Endothelial cell of umbilical vein (primary cell): ENCODE results near the gene KLHL21. TPM values are rescaled to one million over a fixed set of nuclear protein-coding genes. Genes with fewer than 3 reads are reported as not detected.

Experiments
- BruUV-seq: library from RNA; stranded (reverse); fragments of 400-500 nt; replicated peaks from 2 replicates; lab custom pipeline; 2021; lab: Mats Ljungman, UMichigan
- CTCF ChIA-PET: fragments of 300-600, 350-600 bp; sonication (Branson Sonifier 250); formaldehyde crosslinking; loops from one replicate; lab custom pipeline; 2021; ENCODE audit warnings: antibody characterized with exemption, inconsistent platforms; lab: Charles Lee
- POLR2A ChIA-PET: fragments of 300-600, 350-600 bp; sonication (Branson Sonifier 250); formaldehyde crosslinking; loops from one replicate; lab custom pipeline; 2021; ENCODE audit warnings: antibody characterized with exemption, inconsistent platforms; lab: Charles Lee
- DNase-seq: peaks from one replicate; pipeline ENCODE4 v3.0.0-alpha.2; 2011; ENCODE audit warnings: low read depth, low spot score
- FAIRE-seq: peaks from 2 replicates; lab custom pipeline; 2011; peaks lifted over from hg19 to GRCh38; lab: Jason Lieb, UNC
- H2AFZ ChIP-seq: 2 replicates; pipeline ENCODE4 v1.6.0; 2012; ENCODE audit warnings: low read depth, low read length, control low read depth, inconsistent platforms
- H3K27ac ChIP-seq: 2 replicates; pipeline ENCODE4 v1.5.1; 2011; ENCODE audit warnings: low read depth, mild to moderate bottlenecking, control low read depth, low read length, moderate library complexity; ENCODE audit not compliant: insufficient read depth
- H3K27me3 ChIP-seq, 2 experiments: 2 replicates each; pipeline versions ENCODE4 v1.6.0 to v1.6.1; 2011; ENCODE audit warnings: low read length in 2 of 2, mixed read lengths in 1 of 2; ENCODE audit not compliant: control insufficient read depth in 2 of 2, insufficient read depth in 2 of 2
- H3K36me3 ChIP-seq, 2 experiments: 2 replicates in 1 of 2; 3 replicates in 1 of 2; pipeline ENCODE4 v1.5.1; 2011; ENCODE audit warnings: low read length in 2 of 2, mild to moderate bottlenecking in 1 of 2, moderate library complexity in 1 of 2; ENCODE audit not compliant: control insufficient read depth in 2 of 2, insufficient read depth in 2 of 2; ENCODE audit errors: extremely low read depth in 1 of 2
- H3K4me1 ChIP-seq: 3 replicates; pipeline ENCODE4 v1.5.1; 2011; ENCODE audit warnings: mild to moderate bottlenecking, low read length; ENCODE audit not compliant: control insufficient read depth, insufficient read depth; ENCODE audit errors: extremely low read depth
- H3K4me2 ChIP-seq: 2 replicates; pipeline ENCODE4 v1.6.1; 2011; ENCODE audit warnings: low read length, control low read depth, mixed read lengths; ENCODE audit not compliant: insufficient read depth
- H3K4me3 ChIP-seq, 3 experiments: fragments of 200-600 bp in 1 of 3; sonication (generic), shearing (Covaris generic) in 1 of 3; replicated peaks in 1 of 3; 2 replicates each; pipeline ENCODE4 v1.5.1; 2011 to 2016; ENCODE audit warnings: control low read depth in 3 of 3, low read length in 3 of 3, mild to moderate bottlenecking in 2 of 3, inconsistent platforms in 1 of 3, low read depth in 1 of 3, moderate library complexity in 1 of 3; ENCODE audit not compliant: insufficient read depth in 1 of 3
- H3K79me2 ChIP-seq: 2 replicates; pipeline ENCODE4 v1.6.0; 2012; ENCODE audit warnings: low read length, inconsistent platforms; ENCODE audit not compliant: control insufficient read depth, insufficient read depth
- H3K9ac ChIP-seq: replicated peaks from 2 replicates; pipeline ENCODE3; 2011; ENCODE audit warnings: low read length, control low read depth; ENCODE audit not compliant: insufficient read depth; ENCODE audit errors: extremely low read depth
- H3K9me1 ChIP-seq: replicated peaks from 3 replicates; pipeline ENCODE4 v1.6.0; 2011; ENCODE audit warnings: mild to moderate bottlenecking, low read length; ENCODE audit not compliant: control insufficient read depth, insufficient read depth; ENCODE audit errors: extremely low read depth
- H3K9me3 ChIP-seq: replicated peaks from 2 replicates; pipeline ENCODE4 v1.5.1; 2012; ENCODE audit warnings: low read length, inconsistent platforms; ENCODE audit not compliant: control insufficient read depth, insufficient read depth
- H4K20me1 ChIP-seq: replicated peaks from 2 replicates; pipeline ENCODE3; 2011; ENCODE audit warnings: mild to moderate bottlenecking, low read length; ENCODE audit not compliant: control insufficient read depth, insufficient read depth; ENCODE audit errors: extremely low read depth
- CTCF ChIP-seq, 2 donors: IDR thresholded peaks; 1 replicate in 1 of 2; 2 replicates in 1 of 2; pipeline ENCODE4 v1.5.1; 2011; ENCODE audit warnings: low read length in 2 of 2, mild to moderate bottlenecking in 2 of 2, moderate library complexity in 2 of 2, control low read depth in 1 of 2, inconsistent platforms in 1 of 2, low read depth in 1 of 2; ENCODE audit not compliant: insufficient read depth in 1 of 2; ENCODE audit errors: extremely low read depth in 1 of 2
- EZH2 ChIP-seq: IDR thresholded peaks from 2 replicates; pipeline ENCODE4 v1.6.1; 2012; ENCODE audit warnings: borderline replicate concordance, low read depth, mild to moderate bottlenecking, moderate library complexity, low read length, inconsistent platforms; ENCODE audit not compliant: severe bottlenecking
- FOS ChIP-seq: IDR thresholded peaks from 2 replicates; pipeline ENCODE4 v1.6.1; 2011; ENCODE audit warnings: mild to moderate bottlenecking, low read length, moderate library complexity, borderline replicate concordance; ENCODE audit not compliant: insufficient read depth
- GATA2 ChIP-seq: IDR thresholded peaks from 2 replicates; pipeline ENCODE4 v1.7.0; 2011; ENCODE audit warnings: low read depth, mild to moderate bottlenecking, moderate library complexity, mixed read lengths, low read length; ENCODE audit not compliant: insufficient read length, insufficient read depth
- JUN ChIP-seq: IDR thresholded peaks from 2 replicates; pipeline ENCODE4 v1.6.1; 2011; ENCODE audit warnings: borderline replicate concordance, low read depth; ENCODE audit not compliant: insufficient read length, insufficient read depth
- MYC ChIP-seq: IDR thresholded peaks from one replicate; pipeline ENCODE4 v1.6.1; 2011; ENCODE audit warnings: mild to moderate bottlenecking, low read depth, low read length
- POLR2A ChIP-seq: IDR thresholded peaks from 2 replicates; pipeline ENCODE4 v1.6.1; 2012; ENCODE audit warnings: low read depth, mild to moderate bottlenecking, control low read depth, low read length
- POLR2AphosphoS5 ChIP-seq: IDR thresholded peaks from 2 replicates; pipeline ENCODE4 v1.6.1; 2012; ENCODE audit warnings: low read depth, mild to moderate bottlenecking, control low read depth, low read length, moderate library complexity; ENCODE audit not compliant: insufficient read depth
- dilution Hi-C: fragments of 300-500 bp; cut with MboI; formaldehyde crosslinking; loops from one replicate; pipeline ENCODE4 v1.15.0; 2019; ENCODE audit warnings: low sequenced_read_pairs; ENCODE audit not compliant: extremely low pct_ligation_motif_present
- intact Hi-C: fragments of 100-400 bp; cut with micrococcal nuclease; formaldehyde crosslinking; loops from one replicate; pipeline ENCODE4 v1.10.0; 2022
- polyA plus RNA-seq, 4 experiments: library from polyadenylated mRNA; depleted of rRNA in 3 of 4; stranded (reverse) in 3 of 4; unstranded in 1 of 4; fragments of >200 nt; gene quantifications; 2 replicates each; pipeline versions ENCODE4 v1.2.1 to v1.2.3, GENCODE V29; 2011 to 2012; ENCODE audit warnings: missing spikeins in 1 of 4
- total RNA-seq: library from RNA; stranded (reverse); gene quantifications from 2 replicates; pipeline ENCODE4 v1.2.3, GENCODE V29; 2021
- TF ChIP-seq, protein P1 (sequence below): IDR thresholded peaks from 2 replicates; pipeline ENCODE4 v1.6.1; 2011; ENCODE audit not compliant: insufficient read depth, insufficient read length

Gene KLHL21
- total and polyA plus RNA-seq, 2 donors (not counting 3 experiments of a cell fraction or from before 2014, with no cell fraction given): 18.0 to 22.4 TPM

GRCh38 chr1:6599141-6599975, 3.3 kb downstream of the KLHL21 start:
- H3K79me2 ChIP-seq: peaks cover 58% of the 10 kb centered on the region
- no peaks in the 10 kb centered on the region for H4K20me1 ChIP-seq
- ChIA-PET POLR2A (interaction anchor here (1.1 to 1.4 kb wide), 2 partner anchors 10 to 19 kb away, joined by 4 to 6 read pairs; partner anchors contain the start of gene ZBTB48), CTCF (interaction anchor here (1.3 to 2.9 kb wide), 7 partner anchors 17 to 113 kb away, joined by 3 to 12 read pairs (median 4); partner anchors contain the start of genes NOL9, TAS1R1 and ZBTB48)
- FAIRE-seq: no peak
- no peaks in the 10 kb centered on the region for H3K9me3 ChIP-seq
- no peak overlapping the region for H3K9ac ChIP-seq
- no peak overlapping the region for H3K4me3 ChIP-seq
- dilution Hi-C loops: no loop called here
- no peak overlapping the region for H3K27ac ChIP-seq
- no peak overlapping the region for H3K4me2 ChIP-seq
- TF ChIP-seq MYC (no peak), EZH2 (no peak), POLR2A (no peak), FOS (no peak), POLR2AphosphoS5 (no peak), CTCF (IDR thresholded peaks at IDR 0.05; ENCODE audit: extremely low read depth in 1 of 2, insufficient read depth in 1 of 2, low read depth in 1 of 2, low read length in 2 of 2) (no peak), JUN (no peak), GATA2 (no peak)
- TF ChIP-seq, protein P1, sequence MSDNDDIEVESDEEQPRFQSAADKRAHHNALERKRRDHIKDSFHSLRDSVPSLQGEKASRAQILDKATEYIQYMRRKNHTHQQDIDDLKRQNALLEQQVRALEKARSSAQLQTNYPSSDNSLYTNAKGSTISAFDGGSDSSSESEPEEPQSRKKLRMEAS: no peak
- DNase-seq: no peak
- no peaks in the 10 kb centered on the region for H3K9me1 ChIP-seq
- intact Hi-C loops: no loop called here
- peaks cover 19% of the 10 kb centered on the region for H3K4me1 ChIP-seq
- BruUV-seq: no TSS peak
- peaks cover 6 to 27% of the 10 kb centered on the region in 2 experiments for H3K36me3 ChIP-seq
- no peak overlapping the region for H2AFZ ChIP-seq
- H3K27me3 ChIP-seq: no peaks in the 10 kb centered on the region
